ENCODE data around the gene OR1F1.

OR1F1 gene

GRCh38 chr16:3249020-3249419, 61.0 kb downstream of the OR1F1 start:
- no peak for DNase-seq

- DNase-seq, result no peak
Observed at GRCh38 chr16:3249451-3249850, 61.4 kb downstream of the OR1F1 start.

GRCh38 chr16:3252967-3253366, 65.0 kb downstream of the OR1F1 start:
- DNase-seq, result no peak

DNA sequence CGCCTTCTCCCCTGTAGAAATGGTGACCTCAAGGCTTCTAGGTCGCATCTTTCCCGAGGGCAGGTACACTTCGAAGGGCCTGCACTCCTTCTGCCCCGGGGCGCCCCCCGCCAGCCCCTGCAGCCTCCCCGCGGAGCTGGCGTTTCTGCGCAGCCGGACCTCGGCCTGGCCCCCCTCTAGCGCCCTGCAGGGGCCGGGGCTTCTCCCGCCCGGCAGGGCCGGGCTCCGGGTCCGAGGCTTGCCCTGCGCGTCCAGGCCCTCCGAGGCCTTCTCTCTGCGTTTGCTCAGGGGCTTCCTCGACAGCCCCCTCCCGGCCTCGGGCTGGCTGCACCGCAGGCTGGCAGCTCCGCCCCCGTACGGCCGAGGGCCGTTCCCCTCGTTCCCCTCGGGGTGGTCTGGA, 66.3 kb downstream of the OR1F1 start:
- no peak for DNase-seq
